Neuronal stem cell (in vitro differentiated cells): ENCODE measurements around the gene OR4D1.
"Not testable (repeated sequence)": the region's sequence is repeated elsewhere in the genome, so short reads cannot be mapped to it uniquely, and the experiment has no call there.

Experiments used
- DNase-seq: peaks from one replicate; pipeline ENCODE4 v3.0.0-alpha.2; 2013; ENCODE audit warnings: low spot score
- H2AFZ ChIP-seq: one replicate; pipeline ENCODE4 v1.6.1; 2013; ENCODE audit warnings: mild to moderate bottlenecking, low read length, inconsistent platforms
- H2AK5ac ChIP-seq: 2 replicates; pipeline ENCODE4 v1.6.1; 2013; ENCODE audit warnings: low read depth, mild to moderate bottlenecking, inconsistent platforms, low read length, moderate library complexity, mixed read lengths
- H2BK120ac ChIP-seq: 2 replicates; pipeline ENCODE4 v1.6.1; 2013; ENCODE audit warnings: low read depth, mild to moderate bottlenecking, inconsistent platforms, low read length, moderate library complexity, mixed read lengths
- H2BK12ac ChIP-seq: one replicate; pipeline ENCODE4 v1.6.1; 2013; ENCODE audit warnings: low read length, inconsistent platforms
- H2BK15ac ChIP-seq: 2 replicates; pipeline ENCODE4 v1.6.1; 2013; ENCODE audit warnings: mild to moderate bottlenecking, low read length, inconsistent platforms, mixed read lengths
- H2BK5ac ChIP-seq: one replicate; pipeline ENCODE4 v1.6.1; 2013; ENCODE audit warnings: inconsistent platforms, mild to moderate bottlenecking, low read length, moderate library complexity
- H3K14ac ChIP-seq: one replicate; pipeline ENCODE4 v1.6.1; 2013; ENCODE audit warnings: low read length, inconsistent platforms
- H3K18ac ChIP-seq: 2 replicates; pipeline ENCODE4 v1.6.1; 2013; ENCODE audit warnings: low read length, inconsistent platforms
- H3K23ac ChIP-seq: 2 replicates; pipeline ENCODE4 v1.6.1; 2013; ENCODE audit warnings: low read depth, mild to moderate bottlenecking, mixed read lengths, low read length, inconsistent platforms; ENCODE audit not compliant: poor library complexity
- H3K27ac ChIP-seq: replicated peaks from 3 replicates; pipeline ENCODE4 v1.5.1; 2013; ENCODE audit warnings: low read length, inconsistent platforms
- H3K27me3 ChIP-seq, 3 experiments: 2 replicates each; pipeline ENCODE4 v1.6.1; 2013; ENCODE audit warnings: low read length in 3 of 3, mild to moderate bottlenecking in 2 of 3, inconsistent platforms in 1 of 3, low read depth in 1 of 3, mixed read lengths in 1 of 3, moderate library complexity in 1 of 3; ENCODE audit not compliant: control insufficient read depth in 3 of 3, insufficient read depth in 3 of 3
- H3K36me3 ChIP-seq, 2 donors: replicated peaks in 1 of 2; 2 replicates each; pipeline ENCODE4 v1.6.1; 2013; ENCODE audit warnings: low read length in 2 of 2; ENCODE audit not compliant: control insufficient read depth in 2 of 2, insufficient read depth in 2 of 2
- H3K4ac ChIP-seq: 2 replicates; pipeline ENCODE4 v1.6.1; 2013; ENCODE audit warnings: inconsistent platforms, mild to moderate bottlenecking, low read length, moderate library complexity
- H3K4me1 ChIP-seq, 2 donors: 1 replicate in 1 of 2; 2 replicates in 1 of 2; pipeline ENCODE4 v1.6.1; 2013; ENCODE audit warnings: low read length in 2 of 2, low read depth in 1 of 2; ENCODE audit not compliant: control insufficient read depth in 2 of 2, insufficient read depth in 1 of 2
- H3K4me2 ChIP-seq: one replicate; pipeline ENCODE4 v1.6.1; 2013; ENCODE audit warnings: mild to moderate bottlenecking, low read length, inconsistent platforms; ENCODE audit not compliant: insufficient read depth, poor library complexity, severe bottlenecking
- H3K4me3 ChIP-seq, 2 donors: 2 replicates each; pipeline ENCODE4 v1.5.1; 2013; ENCODE audit warnings: low read length in 2 of 2, mild to moderate bottlenecking in 2 of 2, inconsistent platforms in 1 of 2, moderate library complexity in 1 of 2
- H3K79me1 ChIP-seq: one replicate; pipeline ENCODE4 v1.6.1; 2013; ENCODE audit warnings: low read depth, mild to moderate bottlenecking, inconsistent platforms, low read length, moderate library complexity
- H3K9ac ChIP-seq: one replicate; pipeline ENCODE4 v1.6.1; 2013; ENCODE audit warnings: mild to moderate bottlenecking, low read depth, low read length, inconsistent platforms; ENCODE audit not compliant: poor library complexity
- H3K9me3 ChIP-seq, 2 donors: replicated peaks in 1 of 2; 2 replicates each; pipeline versions ENCODE3 to v1.6.1; 2013; ENCODE audit warnings: low read length in 2 of 2, mild to moderate bottlenecking in 2 of 2, inconsistent platforms in 1 of 2, low read depth in 1 of 2, mixed read lengths in 1 of 2, moderate library complexity in 1 of 2; ENCODE audit not compliant: control insufficient read depth in 2 of 2, insufficient read depth in 1 of 2
- H4K8ac ChIP-seq: one replicate; pipeline ENCODE4 v1.6.1; 2013; ENCODE audit warnings: low read depth, mild to moderate bottlenecking, inconsistent platforms, low read length, moderate library complexity
- H4K91ac ChIP-seq: one replicate; pipeline ENCODE4 v1.6.1; 2013; ENCODE audit warnings: low read length, low read depth, mild to moderate bottlenecking, inconsistent platforms; ENCODE audit not compliant: poor library complexity
- WGBS, 2 donors: extraction: QIAGEN DNeasy Blood & Tissue Kit; methylation state at CpG; one replicate each; pipeline ENCODE4 v1.1.7; 2013; ENCODE audit warnings: missing lambda C conversion rate in 2 of 2, mixed read lengths in 1 of 2; ENCODE audit not compliant: insufficient read length in 2 of 2, insufficient replicate concordance in 1 of 2; ENCODE audit errors: extremely low coverage in 2 of 2; 5-methylcytosine and 5-hydroxymethylcytosine counted together

Gene OR4D1

DNA sequence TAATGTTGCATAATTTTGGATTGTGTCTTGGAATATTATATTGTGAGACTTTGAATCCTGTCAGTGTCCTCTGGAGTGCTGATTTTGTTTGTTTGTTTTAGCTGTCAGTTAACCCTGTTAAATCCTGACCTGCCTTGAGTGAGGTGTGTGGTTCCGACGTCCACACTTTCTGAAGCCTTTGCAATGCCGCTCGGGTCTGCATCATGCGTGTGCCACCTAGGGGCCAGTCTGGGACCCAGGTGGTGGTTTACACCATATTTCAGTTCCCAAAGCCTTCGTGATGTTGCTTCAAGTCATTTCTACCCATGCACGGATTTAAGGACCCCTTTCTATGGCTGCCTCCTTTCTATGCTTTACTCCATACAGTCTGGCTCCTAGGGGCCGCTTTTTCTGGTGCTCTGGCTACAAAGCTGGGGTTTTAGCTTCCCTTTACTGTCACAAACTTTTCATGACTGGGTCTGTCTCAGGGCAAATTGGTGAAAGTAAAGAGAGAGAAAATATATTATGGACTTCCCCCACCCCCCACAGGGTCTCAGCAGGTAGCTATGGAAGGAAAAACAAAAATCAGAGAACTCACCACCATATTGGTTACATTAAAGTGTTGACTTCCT lies 11.4 kb upstream of the OR4D1 start:
- Histone ChIP-seq H2AK5ac (no peak overlapping the region), H2BK120ac (no peak overlapping the region), H2BK12ac (no peak overlapping the region), H2AFZ (no peak overlapping the region), H3K18ac (no peak overlapping the region), H3K9ac (no peak overlapping the region), H2BK15ac (no peak overlapping the region), H3K36me3 (no peaks in the 10 kb centered on the region), H3K27me3 (peaks cover 0 to 46% (median 0%) of the 10 kb centered on the region in 3 experiments), H3K4me3 (no peak overlapping the region), H3K27ac (no peak overlapping the region), H2BK5ac (no peak overlapping the region), H4K91ac (no peak overlapping the region), H3K79me1 (no peaks in the 10 kb centered on the region), H3K9me3 (no peaks in the 10 kb centered on the region), H3K23ac (no peak overlapping the region), H3K4me2 (no peak overlapping the region), H3K4ac (no peak overlapping the region), H4K8ac (no peak overlapping the region), H3K14ac (no peak overlapping the region), H3K4me1 (no peaks in the 10 kb centered on the region)
- DNase-seq: no peak
- no CpG with 5 or more reads among the region's 8 CpGs for WGBS, 2 donors

DNA sequence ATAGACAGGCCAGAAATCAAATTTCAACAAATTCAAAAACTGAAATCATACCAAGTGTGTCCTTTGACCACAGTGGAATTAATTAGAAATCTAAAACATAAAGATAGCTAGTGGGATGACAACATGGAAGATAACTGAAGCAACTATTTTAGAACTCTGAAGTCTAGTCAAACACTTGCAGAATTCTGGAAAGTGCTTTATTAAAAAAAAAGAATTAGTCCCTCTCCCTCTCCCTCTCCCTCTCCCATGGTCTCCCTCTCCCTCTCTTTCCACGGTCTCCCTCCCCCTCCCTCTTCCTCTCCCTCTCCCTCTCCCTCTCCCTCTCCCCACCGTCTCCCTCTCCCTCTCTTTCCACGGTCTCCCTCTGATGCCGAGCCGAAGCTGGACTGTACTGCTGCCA lies 6.7 kb upstream of the OR4D1 start:
- H3K4me3 ChIP-seq: no peak overlapping the region
- H2BK15ac ChIP-seq: no peak overlapping the region
- H3K4ac ChIP-seq: no peak overlapping the region
- no peak overlapping the region for H2AK5ac ChIP-seq
- H3K14ac ChIP-seq: no peak overlapping the region
- peaks cover 0 to 24% (median 0%) of the 10 kb centered on the region in 3 experiments for H3K27me3 ChIP-seq
- no peak overlapping the region for H2BK12ac ChIP-seq
- H3K27ac ChIP-seq: no peak overlapping the region
- no peak overlapping the region for H4K8ac ChIP-seq
- no peaks in the 10 kb centered on the region for H3K79me1 ChIP-seq
- H3K9me3 ChIP-seq: peaks cover 2 to 12% of the 10 kb centered on the region in 2 donors
- no peaks in the 10 kb centered on the region for H3K4me1 ChIP-seq
- DNase-seq: no peak
- H3K4me2 ChIP-seq: no peak overlapping the region
- no peaks in the 10 kb centered on the region for H3K36me3 ChIP-seq
- no peak overlapping the region for H2BK5ac ChIP-seq
- H3K9ac ChIP-seq: no peak overlapping the region
- H2BK120ac ChIP-seq: no peak overlapping the region
- H3K23ac ChIP-seq: no peak overlapping the region
- WGBS, 2 donors: no CpG with 5 or more reads among the region's 5 CpGs
- H2AFZ ChIP-seq: no peak overlapping the region
- H3K18ac ChIP-seq: no peak overlapping the region
- H4K91ac ChIP-seq: no peak overlapping the region

DNA sequence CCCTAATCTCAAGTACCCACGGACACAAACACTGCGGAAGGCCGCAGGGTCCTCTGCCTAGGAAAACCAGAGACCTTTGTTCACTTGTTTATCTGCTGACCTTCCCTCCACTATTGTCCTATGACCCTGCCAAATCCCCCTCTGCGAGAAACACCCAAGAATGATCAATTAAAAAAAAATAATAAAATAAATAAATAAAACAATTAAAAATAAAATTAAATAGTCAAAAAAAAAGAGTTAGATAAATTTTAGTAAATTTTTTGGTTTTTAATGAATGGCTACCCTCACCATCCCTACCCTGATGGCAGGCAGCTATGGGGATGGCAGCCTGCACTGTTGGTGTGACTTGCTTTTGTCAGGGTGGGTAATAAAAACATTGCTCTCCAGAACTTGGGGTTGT lies 4.8 kb upstream of the OR4D1 start:
- not testable (repeated sequence) for H3K4ac ChIP-seq, H2AFZ ChIP-seq, DNase-seq, H3K14ac ChIP-seq, H4K8ac ChIP-seq, H2BK120ac ChIP-seq, H4K91ac ChIP-seq, H3K4me2 ChIP-seq, H3K4me3 ChIP-seq, H3K23ac ChIP-seq, H3K36me3 ChIP-seq, H3K79me1 ChIP-seq, H2BK15ac ChIP-seq, H2BK5ac ChIP-seq, H3K9ac ChIP-seq, H2AK5ac ChIP-seq, H3K18ac ChIP-seq, H3K4me1 ChIP-seq, H3K27ac ChIP-seq, H2BK12ac ChIP-seq
- 100% methylated on average over 1 of the region's 4 CpGs; no CpG with 5 or more reads in 1 of the 2 donors for WGBS, 2 donors
- Histone ChIP-seq H3K9me3 (peaks cover 2 to 12% of the 10 kb centered on the region in 2 donors), H3K27me3 (peaks cover 0 to 11% (median 0%) of the 10 kb centered on the region in 3 experiments)

DNA sequence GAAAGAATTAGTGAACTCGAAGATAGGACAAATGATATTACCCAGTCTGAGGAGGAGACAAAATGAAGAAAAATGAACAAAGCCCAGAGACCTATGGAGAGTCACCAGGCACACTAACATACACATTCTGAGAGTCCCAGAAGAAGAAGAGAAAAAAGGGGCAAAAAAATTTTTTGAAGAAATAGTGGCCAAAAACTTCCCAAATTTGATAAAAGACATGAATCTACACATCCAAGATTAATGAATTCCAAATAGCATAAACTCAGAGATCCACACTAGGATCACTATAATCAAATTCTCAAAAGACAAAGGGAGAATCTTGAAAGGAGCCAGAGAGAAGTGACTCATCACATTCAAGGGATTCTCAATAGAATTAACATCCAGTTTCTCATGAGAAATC lies 3.4 kb upstream of the OR4D1 start:
- H3K9ac ChIP-seq: no peak overlapping the region
- H2BK12ac ChIP-seq: no peak overlapping the region
- H2BK5ac ChIP-seq: no peak overlapping the region
- H3K4me2 ChIP-seq: no peak overlapping the region
- peaks cover 2 to 12% of the 10 kb centered on the region in 2 donors for H3K9me3 ChIP-seq
- H2AFZ ChIP-seq: no peak overlapping the region
- H3K18ac ChIP-seq: no peak overlapping the region
- no peak for DNase-seq
- H2BK120ac ChIP-seq: no peak overlapping the region
- no peak overlapping the region for H3K23ac ChIP-seq
- peaks cover 0 to 22% (median 0%) of the 10 kb centered on the region in 3 experiments for H3K27me3 ChIP-seq
- no peak overlapping the region for H4K91ac ChIP-seq
- no peaks in the 10 kb centered on the region for H3K4me1 ChIP-seq
- H3K14ac ChIP-seq: no peak overlapping the region
- no peak overlapping the region for H2AK5ac ChIP-seq
- no peak overlapping the region for H4K8ac ChIP-seq
- no peak overlapping the region for H2BK15ac ChIP-seq
- H3K36me3 ChIP-seq: no peaks in the 10 kb centered on the region
- WGBS, 2 donors: no CpG with 5 or more reads among the region's 1 CpG
- H3K4ac ChIP-seq: no peak overlapping the region
- no peaks in the 10 kb centered on the region for H3K79me1 ChIP-seq
- H3K27ac ChIP-seq: no peak overlapping the region
- H3K4me3 ChIP-seq: no peak overlapping the region
